ENCODE results near the gene RHBDD1. TPM values are rescaled to one million over a fixed set of nuclear protein-coding genes. Genes with fewer than 3 reads are reported as not detected.

Gene RHBDD1
- polyA plus RNA-seq, 3 donors = 8.1 to 19.5 (median 15.5) TPM

GRCh38 chr2:226909126-226909525, 73.3 kb downstream of the RHBDD1 start:
- Histone ChIP-seq H2AFZ (ENCODE audit: insufficient read depth, low read depth, low read length, poor library complexity, severe bottlenecking) (no peak overlapping the region), H3K9me3 (replicated peaks in 1 of 2; ENCODE audit: control insufficient read depth in 1 of 2, insufficient read depth in 1 of 2, low read length in 2 of 2) (no peaks in the 10 kb centered on the region), H3K79me2 (ENCODE audit: insufficient read depth, low read length) (no peaks in the 10 kb centered on the region), H3K4me3 (replicated peaks in 1 of 3; ENCODE audit: low read depth in 2 of 3, low read length in 3 of 3) (no peak overlapping the region), H3K4me1 (ENCODE audit: control insufficient read depth in 1 of 2, insufficient read depth in 2 of 2, low read length in 2 of 2) (no peaks in the 10 kb centered on the region), H3K36me3 (replicated peaks in 1 of 2; ENCODE audit: control insufficient read depth in 1 of 2, insufficient read depth in 2 of 2, low read length in 2 of 2) (peaks cover 0 to 55% of the 10 kb centered on the region in 2 donors), H3K9ac (ENCODE audit: insufficient read depth, low read length, poor library complexity, severe bottlenecking) (no peak overlapping the region), H3K4me2 (replicated peaks; ENCODE audit: extremely low read depth, low read length, poor library complexity, severe bottlenecking) (no peak overlapping the region), H3K27ac (ENCODE audit: low read depth in 1 of 2, low read length in 2 of 2) (no peak overlapping the region), H4K20me1 (ENCODE audit: insufficient read depth, low read length) (no peaks in the 10 kb centered on the region), H3K27me3 (ENCODE audit: control insufficient read depth in 2 of 2, insufficient read depth in 2 of 2, low read length in 2 of 2) (no peaks in the 10 kb centered on the region)
- no peak overlapping the region for H3K4me3 Mint-ChIP-seq
- H3K27me3 Mint-ChIP-seq (ENCODE audit: low read depth in 3 of 3) = peaks cover 0 to 2% (median 0%) of the 10 kb centered on the region in 3 donors
- intact Hi-C loops (cut with micrococcal nuclease) = no loop called here
- H3K36me3 Mint-ChIP-seq = peaks cover 19 to 31% of the 10 kb centered on the region in 2 donors
- no peak for DNase-seq
- H3K9me3 Mint-ChIP-seq = peaks cover 0 to 1% (median 0%) of the 10 kb centered on the region in 7 donors
- H3K4me1 Mint-ChIP-seq = no peaks in the 10 kb centered on the region
- TF ChIP-seq, protein P1, sequence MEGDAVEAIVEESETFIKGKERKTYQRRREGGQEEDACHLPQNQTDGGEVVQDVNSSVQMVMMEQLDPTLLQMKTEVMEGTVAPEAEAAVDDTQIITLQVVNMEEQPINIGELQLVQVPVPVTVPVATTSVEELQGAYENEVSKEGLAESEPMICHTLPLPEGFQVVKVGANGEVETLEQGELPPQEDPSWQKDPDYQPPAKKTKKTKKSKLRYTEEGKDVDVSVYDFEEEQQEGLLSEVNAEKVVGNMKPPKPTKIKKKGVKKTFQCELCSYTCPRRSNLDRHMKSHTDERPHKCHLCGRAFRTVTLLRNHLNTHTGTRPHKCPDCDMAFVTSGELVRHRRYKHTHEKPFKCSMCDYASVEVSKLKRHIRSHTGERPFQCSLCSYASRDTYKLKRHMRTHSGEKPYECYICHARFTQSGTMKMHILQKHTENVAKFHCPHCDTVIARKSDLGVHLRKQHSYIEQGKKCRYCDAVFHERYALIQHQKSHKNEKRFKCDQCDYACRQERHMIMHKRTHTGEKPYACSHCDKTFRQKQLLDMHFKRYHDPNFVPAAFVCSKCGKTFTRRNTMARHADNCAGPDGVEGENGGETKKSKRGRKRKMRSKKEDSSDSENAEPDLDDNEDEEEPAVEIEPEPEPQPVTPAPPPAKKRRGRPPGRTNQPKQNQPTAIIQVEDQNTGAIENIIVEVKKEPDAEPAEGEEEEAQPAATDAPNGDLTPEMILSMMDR (IDR thresholded peaks at IDR 0.05) = no peak
- no peak overlapping the region for H3K27ac Mint-ChIP-seq
- WGBS (ENCODE audit: insufficient coverage) = 71% methylated on average over 3 of the region's 3 CpGs

DNA sequence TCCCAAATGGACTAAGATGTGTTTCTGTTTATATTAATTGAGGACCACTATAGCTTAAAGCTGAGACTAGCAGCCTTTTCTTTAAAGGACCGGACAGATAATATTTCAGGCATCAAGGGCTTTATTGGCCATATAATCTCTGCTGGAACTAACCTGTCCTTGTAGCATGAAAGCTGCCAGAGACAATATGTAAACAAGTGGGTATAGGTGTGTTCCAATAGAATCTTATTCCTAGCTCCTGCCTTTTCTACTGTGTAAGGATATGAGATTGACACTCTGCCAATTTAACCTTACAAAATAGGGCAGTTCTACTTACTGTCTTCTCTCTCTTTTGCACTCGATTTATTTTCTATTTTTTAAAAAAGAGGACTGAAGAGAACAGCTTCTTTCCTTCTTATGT, 74.0 kb downstream of the RHBDD1 start:
- Histone ChIP-seq H3K9ac (ENCODE audit: insufficient read depth, low read length, poor library complexity, severe bottlenecking) (no peak overlapping the region), H3K9me3 (replicated peaks in 1 of 2; ENCODE audit: control insufficient read depth in 1 of 2, insufficient read depth in 1 of 2, low read length in 2 of 2) (no peaks in the 10 kb centered on the region), H3K4me2 (replicated peaks; ENCODE audit: extremely low read depth, low read length, poor library complexity, severe bottlenecking) (no peak overlapping the region), H3K4me1 (ENCODE audit: control insufficient read depth in 1 of 2, insufficient read depth in 2 of 2, low read length in 2 of 2) (no peaks in the 10 kb centered on the region), H3K27ac (ENCODE audit: low read depth in 1 of 2, low read length in 2 of 2) (no peak overlapping the region), H3K79me2 (ENCODE audit: insufficient read depth, low read length) (no peaks in the 10 kb centered on the region), H3K4me3 (replicated peaks in 1 of 3; ENCODE audit: low read depth in 2 of 3, low read length in 3 of 3) (no peak overlapping the region), H3K27me3 (ENCODE audit: control insufficient read depth in 2 of 2, insufficient read depth in 2 of 2, low read length in 2 of 2) (no peaks in the 10 kb centered on the region), H2AFZ (ENCODE audit: insufficient read depth, low read depth, low read length, poor library complexity, severe bottlenecking) (no peak overlapping the region), H4K20me1 (ENCODE audit: insufficient read depth, low read length) (no peaks in the 10 kb centered on the region), H3K36me3 (replicated peaks in 1 of 2; ENCODE audit: control insufficient read depth in 1 of 2, insufficient read depth in 2 of 2, low read length in 2 of 2) (peaks cover 0 to 59% of the 10 kb centered on the region in 2 donors)
- TF ChIP-seq, protein P1 (IDR thresholded peaks at IDR 0.05) = no peak
- H3K27me3 Mint-ChIP-seq (ENCODE audit: low read depth in 3 of 3) = peaks cover 0 to 2% (median 0%) of the 10 kb centered on the region in 3 donors
- H3K36me3 Mint-ChIP-seq = peaks cover 25 to 29% of the 10 kb centered on the region in 2 donors
- WGBS (ENCODE audit: insufficient coverage) = no CpG with 5 or more reads among the region's 2 CpGs
- no peak overlapping the region for H3K4me3 Mint-ChIP-seq
- intact Hi-C loops (cut with micrococcal nuclease) = no loop called here
- H3K4me1 Mint-ChIP-seq = no peaks in the 10 kb centered on the region
- H3K27ac Mint-ChIP-seq = no peak overlapping the region
- no peak for DNase-seq
- H3K9me3 Mint-ChIP-seq = peaks cover 0 to 1% (median 0%) of the 10 kb centered on the region in 7 donors

Measured in CD14-positive monocyte (primary cell).